Measurements from ENCODE around the gene AMD1.
"Not testable (repeated sequence)": the region's sequence is repeated elsewhere in the genome, so short reads cannot be mapped to it uniquely, and the experiment has no call there.

Gene AMD1

GRCh38 chr6:110876806-110877564 lies 2.4 kb downstream of the AMD1 start:
- no peak for DNase-seq

- no peak for DNase-seq
Measured at GRCh38 chr6:110877569-110877968, 3.0 kb downstream of the AMD1 start.

GRCh38 chr6:110878751-110879522 lies 4.4 kb downstream of the AMD1 start:
- peak in 34 of 56 donors; percentile 4 to 57 (median 17) for DNase-seq

- no peak for DNase-seq
Measured at GRCh38 chr6:110880651-110881050, 6.1 kb downstream of the AMD1 start.

- DNase-seq: no peak
Measured at GRCh38 chr6:110881546-110882273, 7.1 kb downstream of the AMD1 start.

GRCh38 chr6:110882274-110882619 lies 7.7 kb downstream of the AMD1 start:
- no peak for DNase-seq

GRCh38 chr6:110882824-110883554 lies 8.4 kb downstream of the AMD1 start:
- peak in 2 of 56 donors; percentile 2 to 35 for DNase-seq

GRCh38 chr6:110884321-110884720 lies 9.7 kb downstream of the AMD1 start:
- DNase-seq: no peak

GRCh38 chr6:110885526-110885925 lies 10.9 kb downstream of the AMD1 start:
- no peak for DNase-seq

- DNase-seq: no peak
Measured at GRCh38 chr6:110886555-110887167, 12.1 kb downstream of the AMD1 start.

DNA sequence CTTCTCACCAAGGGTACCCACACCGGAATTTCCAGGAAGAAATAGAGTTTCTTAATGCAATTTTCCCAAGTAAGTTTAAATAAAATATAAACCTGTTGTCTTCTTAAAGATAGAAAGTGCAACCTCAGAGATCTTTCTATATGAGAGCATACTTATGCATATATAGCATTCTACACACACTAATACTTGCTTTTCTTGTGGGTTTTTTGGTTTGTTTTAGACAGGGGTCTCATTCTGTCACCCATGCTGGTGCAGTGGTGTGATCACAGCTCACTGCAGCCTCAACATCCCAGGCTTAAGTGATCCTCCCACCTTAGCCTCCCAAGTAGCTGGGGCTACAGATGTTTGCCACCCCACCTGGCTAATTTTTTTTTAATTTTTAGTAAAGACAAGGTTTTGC lies 15.7 kb downstream of the AMD1 start:
- no peak for DNase-seq

DNA sequence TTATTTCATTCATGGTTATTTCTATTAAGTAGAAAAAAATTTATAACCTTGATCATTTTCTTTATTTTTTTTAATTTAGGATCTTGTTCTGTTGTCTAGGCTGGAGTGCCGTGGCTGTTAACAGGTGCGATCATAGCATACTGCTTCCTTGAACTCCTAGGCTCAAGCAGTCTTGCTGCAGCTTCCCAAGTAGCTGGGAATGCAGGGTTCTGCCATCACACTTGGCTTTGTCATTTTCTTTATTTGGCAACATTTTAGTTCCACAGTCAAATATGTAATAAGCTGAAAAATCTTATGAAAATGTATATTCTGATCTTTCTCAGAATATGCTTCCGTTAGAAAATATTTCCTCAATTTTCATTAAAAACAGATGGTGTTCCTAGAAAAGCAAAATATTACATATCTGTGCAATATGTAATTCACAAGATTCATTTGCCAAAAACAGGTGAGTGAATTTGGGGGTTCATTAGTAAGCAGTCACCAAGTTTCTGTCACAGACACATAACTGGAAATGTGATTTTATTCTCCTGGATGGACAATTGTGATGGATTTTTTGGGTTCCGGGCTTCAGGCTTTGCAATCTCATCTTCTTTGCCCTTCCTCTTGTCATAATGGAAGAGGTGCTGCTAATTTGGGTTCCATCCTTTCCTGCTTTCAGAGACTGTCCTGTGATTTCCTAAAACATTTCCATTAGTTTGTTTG lies 21.5 kb downstream of the AMD1 start:
- no peak for DNase-seq

DNA sequence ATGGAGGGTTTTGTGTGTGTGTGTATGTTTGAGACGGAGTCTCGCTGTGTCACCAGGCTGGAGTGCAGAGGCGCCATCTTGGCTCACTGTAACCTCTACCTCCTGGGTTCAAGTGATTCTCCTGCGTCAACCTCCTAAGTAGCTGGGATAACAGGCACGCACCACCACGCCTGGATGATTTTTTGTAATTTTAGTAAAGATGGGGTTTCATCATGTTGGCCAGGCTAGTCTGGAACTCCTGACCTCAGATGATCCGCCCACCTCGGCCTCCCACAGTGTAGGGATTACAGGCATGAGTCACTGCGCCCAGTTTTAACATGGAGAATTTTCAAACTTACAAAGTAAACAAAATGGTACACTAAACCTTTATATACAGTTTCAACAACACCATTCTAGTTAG lies 22.8 kb downstream of the AMD1 start:
- no peak for DNase-seq

DNA sequence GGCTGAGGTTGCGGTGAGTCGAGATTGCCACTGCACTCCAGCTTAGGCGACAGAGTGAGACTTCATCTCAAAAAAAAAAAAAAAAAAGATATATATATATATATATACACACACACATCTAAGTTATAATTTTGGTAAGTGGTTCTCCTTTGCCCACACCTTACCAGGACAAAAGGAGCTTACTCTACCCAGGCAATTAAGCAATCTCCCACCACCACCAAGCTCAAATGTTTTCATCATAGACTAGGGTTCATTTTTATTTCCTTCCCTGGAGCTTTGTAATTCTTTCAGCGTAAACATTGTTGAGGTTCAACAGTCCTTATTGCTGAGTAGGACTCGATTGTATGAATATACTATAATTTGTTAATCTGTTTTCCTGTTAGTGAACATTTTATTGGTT lies 23.5 kb downstream of the AMD1 start:
- DNase-seq: no peak

DNA sequence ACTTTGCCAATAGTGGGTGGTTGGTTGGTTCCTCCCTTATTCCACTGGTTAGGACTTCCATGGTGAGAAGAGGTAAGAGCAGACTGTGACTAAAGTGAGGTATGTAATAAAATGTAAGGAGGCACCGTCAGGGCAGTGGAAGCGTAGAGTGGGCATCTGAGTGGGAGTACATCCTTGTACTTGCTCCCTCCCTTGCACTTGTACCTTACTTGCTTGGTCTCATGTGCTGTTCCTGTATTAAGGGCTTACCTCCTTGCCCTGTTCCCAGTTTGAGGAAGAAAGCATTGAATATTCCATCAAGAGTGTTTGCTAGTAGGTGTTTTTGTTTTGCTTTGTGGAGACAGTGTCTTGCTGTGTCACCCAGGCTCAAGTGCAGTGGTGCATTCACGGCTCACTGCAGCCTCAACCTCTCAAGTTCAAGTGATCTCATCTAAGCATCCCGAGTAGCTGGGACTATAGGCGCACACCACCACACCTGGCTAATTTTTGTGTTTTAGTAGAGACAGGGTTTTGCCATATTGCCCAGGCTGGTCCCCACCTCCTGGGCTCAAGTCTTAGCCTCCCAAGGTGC lies 25.5 kb downstream of the AMD1 start:
- no peak for DNase-seq

DNA sequence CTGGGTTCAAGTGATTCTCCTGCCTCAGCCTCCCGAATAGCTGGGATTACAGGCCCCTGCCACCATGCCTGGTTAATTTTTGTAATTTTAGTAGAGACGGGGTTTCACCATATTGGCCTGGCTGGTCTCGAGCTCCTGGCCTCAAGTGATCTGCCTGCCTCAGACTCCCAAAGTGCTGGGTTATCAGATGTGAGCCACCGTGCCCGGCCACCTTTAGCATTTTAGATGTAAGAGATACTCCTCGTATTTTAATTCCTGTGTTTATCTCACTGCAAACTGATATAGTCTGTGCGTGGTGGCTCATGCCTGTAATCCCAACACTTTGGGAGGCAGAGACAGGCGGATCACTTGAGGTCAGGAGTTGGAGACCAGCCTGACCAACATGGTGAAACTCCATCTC lies 27.0 kb downstream of the AMD1 start:
- not testable (repeated sequence) for DNase-seq

GRCh38 chr6:110902091-110902490 lies 27.5 kb downstream of the AMD1 start:
- DNase-seq: no peak

DNA sequence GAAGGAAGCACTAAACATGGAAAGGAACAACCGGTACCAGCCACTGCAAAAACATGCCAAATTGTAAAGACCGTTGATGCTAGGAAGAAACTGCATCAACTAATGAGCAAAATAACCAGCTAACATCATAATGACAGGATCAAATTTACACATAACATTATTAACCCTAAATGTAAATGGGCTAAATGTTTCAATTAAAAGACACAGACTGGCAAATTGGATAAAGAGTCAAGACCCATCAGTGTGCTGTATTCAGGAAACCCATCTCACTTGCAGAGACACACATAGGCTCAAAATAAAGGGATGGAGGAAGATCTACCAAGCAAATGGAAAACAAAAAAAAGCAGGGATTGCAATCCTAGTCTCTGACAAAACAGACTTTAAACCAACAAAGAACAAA lies 31.7 kb downstream of the AMD1 start:
- not testable (repeated sequence) for DNase-seq

- DNase-seq: no peak
Measured at GRCh38 chr6:110930781-110931180, 56.2 kb downstream of the AMD1 start.

GRCh38 chr6:110933912-110934311 lies 59.3 kb downstream of the AMD1 start:
- no peak for DNase-seq
